Stimulated activated naive CD4-positive, alpha-beta T cell (primary cell): ENCODE results near the gene GTF2IRD1.
"Not testable (repeated sequence)": the region's sequence is repeated elsewhere in the genome, so short reads cannot be mapped to it uniquely, and the experiment has no call there.

ENCODE experiments used
- DNase-seq, 6 experiments: peaks; one replicate each; lab custom pipeline; 2025; lab: John Stamatoyannopoulos, UW

Gene GTF2IRD1

DNA sequence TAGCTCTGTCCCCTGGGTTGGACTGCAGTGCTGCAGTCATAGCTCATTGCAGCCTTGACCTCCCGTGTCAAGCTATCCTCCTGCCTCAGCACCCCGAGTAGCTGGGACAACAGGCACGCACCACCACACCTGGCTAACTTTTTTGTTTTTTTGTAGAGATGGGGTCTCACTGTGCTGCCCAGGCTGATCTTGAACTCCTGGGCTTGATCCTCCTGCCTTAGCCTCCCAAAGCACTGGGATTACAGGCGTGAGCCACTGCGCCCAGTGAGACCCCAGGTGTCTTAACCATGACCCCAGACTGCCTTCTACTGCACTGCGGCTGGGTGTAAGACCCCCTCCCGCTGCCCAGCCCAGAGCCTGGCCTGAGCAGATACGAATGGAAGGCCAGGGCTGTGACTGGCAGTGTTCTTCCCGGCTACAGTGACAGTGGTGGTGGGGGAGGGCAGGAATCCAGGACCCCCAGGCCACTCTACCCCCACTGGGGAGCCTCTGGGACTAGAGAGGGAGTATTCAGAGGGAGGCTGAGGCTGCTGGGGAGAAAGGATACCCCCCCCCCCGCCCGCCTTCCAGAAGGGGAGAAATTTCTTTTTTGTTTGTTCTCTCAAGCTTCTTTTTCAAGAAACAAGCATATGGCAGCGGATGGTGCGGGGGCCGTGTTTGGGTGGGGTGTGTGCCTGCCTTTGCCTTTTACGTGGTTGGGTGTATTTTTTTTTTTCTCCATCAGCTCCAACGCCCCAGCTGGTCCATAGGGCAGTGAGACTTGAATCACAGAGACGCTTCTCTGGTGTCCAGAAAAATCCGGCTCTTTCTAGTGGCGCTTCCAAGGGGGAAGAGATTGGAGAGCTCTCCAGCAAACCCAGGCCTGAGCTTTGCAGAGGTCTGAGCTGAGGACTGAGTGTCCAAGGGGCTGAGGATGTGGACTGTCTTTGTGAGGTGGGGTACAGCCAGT lies 36.6 kb downstream of the GTF2IRD1 start:
- DNase-seq = no peak

DNA sequence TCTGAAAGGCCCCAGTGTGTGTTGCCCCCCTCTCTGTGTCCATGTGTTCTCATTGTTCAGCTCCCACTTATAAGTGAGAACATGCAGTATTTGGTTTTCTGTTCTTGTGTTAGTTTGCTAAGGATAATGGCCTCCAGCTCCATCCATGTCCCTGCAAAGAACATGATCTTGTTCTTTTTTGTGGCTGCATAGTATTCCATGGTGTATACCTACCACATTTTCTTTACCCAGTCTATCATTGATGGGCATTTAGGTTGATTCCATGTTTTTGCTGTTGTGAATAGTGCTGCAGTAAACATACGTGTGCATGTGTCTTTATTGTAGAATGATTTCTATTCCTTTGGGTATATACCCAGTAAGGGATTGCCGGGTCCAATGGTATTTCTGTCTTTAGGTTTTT lies 37.8 kb downstream of the GTF2IRD1 start:
- not testable (repeated sequence) for DNase-seq

DNA sequence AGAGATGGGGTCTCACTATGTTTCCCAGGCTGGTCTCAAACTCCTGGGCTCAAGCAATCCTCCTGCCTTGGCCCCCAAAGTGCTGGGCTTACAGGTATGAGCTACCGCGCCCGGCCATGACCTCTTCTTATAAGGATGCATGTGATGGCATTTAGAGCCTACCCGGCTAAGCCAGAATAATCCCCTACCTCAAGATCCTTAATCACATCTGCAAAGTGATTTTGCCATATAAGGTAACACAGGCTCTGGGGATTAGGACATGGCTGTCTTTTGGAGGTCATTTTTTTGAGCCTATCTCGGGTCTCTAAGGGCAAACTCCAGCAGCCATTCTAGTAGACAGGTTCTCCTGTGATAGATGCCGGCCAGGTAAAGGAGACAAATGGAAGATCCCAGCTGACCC lies 39.6 kb downstream of the GTF2IRD1 start:
- DNase-seq = no peak

DNA sequence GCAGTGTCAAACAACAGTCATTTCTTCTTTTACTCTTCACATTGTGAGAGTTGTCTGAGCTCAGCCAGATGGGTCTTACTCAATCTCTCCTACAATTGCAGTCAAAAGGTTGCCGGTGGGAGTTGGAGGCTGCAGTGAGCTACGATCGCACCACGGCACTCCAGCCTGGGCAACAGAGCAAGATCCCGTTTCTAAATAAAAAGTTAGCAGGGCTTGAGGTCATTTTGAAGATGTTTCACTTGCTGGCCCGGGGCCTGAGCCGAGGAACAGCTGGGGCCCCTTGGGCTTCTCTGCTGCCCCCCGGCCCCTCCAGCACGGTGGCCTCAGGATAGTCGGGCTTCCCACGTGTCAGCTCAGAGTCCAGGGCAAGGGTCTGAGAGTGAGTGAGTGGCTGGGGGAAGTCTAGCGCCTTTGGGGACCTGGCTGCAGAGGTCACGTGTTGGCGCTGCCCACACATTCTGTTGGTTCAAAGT lies 40.4 kb downstream of the GTF2IRD1 start:
- no peak for DNase-seq

DNA sequence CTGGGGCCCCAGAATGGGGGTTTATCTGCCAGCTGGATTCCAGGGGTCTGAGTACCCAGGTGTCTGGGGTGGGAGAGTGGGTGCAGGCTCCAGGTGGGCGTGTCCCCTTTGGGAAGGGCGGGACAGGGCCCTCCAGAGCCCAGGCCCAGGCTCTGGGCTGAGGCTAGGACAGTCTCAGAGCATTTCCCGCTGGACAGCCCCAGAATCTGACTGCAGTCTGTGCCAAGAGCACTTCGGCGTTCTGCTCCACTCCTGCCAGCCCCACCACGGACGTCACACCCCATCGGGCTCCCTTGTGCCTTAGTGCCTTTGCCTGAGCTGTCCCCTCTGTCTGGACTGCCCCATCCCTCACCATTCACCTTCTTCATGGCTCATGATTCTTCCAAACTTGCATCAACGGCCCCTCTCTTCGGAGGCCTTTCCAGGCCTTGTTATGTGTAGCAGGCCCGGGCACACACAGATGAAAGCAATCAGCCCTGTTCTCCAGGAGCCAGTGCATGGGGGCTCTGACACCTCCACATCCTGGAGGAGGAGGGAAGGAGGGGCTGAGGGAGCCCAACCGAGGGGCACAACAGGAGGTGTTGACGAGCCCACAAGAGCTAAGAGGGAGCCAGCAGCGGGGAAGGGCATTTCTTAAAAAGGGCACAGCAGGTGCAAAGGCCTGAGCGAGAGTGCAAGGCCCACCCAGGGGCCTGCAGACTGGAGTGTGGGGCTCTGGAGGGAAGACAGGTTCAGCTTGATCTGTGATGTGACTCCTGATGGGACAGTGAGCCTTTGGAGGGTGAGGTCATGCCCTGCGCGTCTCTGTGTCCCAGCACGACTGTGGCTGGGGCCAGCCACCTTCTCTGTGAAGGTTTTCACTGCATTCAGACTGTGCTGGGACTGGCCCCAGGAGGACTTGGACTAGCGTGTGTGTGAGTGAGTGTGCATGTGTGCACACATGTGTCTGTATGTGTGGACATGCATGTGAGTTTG lies 41.7 kb downstream of the GTF2IRD1 start:
- DNase-seq = no peak

DNA sequence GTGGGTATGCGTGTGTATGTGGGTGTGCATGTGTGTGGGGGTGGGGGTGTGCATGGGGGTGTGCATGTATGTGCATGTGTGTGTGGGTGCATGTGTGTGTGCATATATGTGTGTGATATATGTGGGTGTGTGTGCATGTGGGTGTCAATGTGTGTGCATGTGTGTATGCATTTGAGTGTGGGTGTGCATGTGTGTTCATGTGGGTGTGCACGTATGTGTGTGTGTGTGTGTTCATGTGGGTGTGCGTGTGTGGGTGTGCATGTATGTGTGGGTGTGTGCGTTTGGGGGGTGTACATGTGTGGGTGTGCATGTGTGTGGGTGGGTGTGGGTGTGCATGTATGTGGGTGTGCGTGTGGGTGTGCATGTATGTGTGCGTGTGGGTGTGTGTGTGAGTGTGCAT lies 42.6 kb downstream of the GTF2IRD1 start:
- DNase-seq = no peak

DNA sequence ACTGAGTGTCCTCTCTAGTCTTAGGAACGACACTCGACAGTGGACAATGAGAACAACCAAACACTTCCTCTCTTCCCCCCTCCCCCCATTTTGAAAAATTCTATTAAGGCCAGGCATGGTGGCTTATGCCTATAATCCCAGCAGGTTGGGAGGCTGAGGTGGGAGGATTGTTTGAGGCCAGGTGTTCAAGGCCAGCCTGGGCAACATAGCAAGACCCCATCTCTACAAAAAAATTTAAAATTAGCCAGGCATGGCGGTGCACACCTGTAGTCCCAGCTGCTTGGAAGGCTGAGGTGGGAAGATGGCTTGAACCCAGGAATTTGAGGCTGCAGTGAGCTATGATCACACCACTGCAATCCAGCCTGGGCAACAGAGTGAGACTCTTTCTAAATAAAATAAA lies 43.1 kb downstream of the GTF2IRD1 start:
- not testable (repeated sequence) for DNase-seq

DNA sequence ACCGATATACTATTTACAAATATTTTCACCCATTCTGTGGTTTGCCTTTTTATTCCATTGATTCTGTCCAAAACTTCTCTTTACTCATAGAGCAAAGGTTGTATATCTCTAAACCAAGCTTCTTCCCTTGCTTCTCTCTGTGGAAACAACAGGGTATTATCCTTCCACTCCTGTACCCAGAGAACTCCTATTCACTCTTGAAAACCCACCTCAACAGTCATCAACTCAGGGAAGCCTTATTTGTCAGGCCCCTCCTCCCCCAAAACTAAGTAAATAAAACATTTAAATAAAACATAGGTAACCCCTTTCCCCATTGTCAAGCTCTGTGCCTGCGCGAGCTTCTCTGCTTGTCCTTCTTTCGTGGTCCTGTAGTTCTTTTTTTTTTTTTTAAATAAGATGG lies 44.6 kb downstream of the GTF2IRD1 start:
- DNase-seq = no peak

DNA sequence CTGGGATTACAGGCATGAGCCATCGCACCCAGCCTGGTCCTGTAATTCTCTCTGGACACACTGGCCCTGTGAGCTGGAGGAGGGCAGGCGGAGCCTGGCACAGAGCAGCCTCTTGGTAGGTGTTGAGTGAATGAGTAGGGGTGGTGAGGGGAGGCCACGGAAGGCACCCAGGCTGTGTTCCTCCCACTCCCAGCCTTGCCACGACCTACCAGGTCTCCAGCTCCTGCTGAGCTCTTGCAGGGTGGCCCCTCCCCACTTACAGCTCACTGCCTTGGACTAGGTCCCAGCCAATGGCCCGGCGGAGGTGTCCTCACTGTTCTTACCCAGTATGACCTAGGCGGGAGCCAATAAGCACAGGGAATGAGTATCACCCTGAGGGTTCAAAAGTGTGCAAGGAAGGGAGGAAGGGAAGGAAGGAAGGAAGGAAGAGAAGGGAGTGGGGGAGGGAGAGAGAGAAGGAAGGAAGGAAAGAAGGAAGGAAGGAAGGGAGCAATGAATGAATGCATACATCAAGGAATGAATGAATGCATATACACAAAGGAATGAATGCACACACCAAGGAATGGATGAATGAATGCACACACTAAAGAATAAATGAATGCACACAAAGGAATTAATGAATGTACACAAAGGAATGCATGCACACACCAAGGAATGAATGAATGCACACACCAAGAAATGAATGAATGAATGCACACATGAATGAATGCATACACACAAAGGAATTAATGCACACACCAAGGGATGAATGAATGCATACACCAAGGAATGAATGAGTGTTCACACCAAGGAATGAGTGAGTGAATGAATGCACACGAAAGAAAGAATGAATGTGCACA lies 45.5 kb downstream of the GTF2IRD1 start:
- no peak for DNase-seq

DNA sequence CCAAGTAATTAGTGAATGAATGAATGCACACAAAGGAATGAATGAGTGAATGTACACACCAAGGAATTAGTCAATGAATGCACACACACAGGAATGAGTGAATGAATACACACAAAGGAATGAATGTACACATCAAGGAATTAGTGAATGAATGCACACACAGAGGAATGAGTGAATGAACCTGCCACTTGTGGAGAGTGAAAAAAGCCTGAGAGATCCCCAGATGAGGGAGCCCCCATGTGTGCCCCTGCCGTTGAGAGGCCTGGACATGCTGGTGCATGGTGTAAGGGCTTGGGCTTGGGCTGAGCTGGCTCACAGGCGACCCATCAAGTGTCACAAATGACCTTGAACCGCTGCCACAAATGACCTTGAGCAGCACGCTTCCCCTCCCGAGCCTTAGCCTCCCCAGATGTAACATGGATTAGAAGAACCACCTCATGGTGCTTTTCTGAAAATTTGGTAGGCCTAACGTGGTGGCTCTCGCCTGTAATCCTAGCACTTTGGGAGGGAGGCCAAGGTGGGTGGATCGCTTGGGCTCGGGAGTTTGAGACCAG lies 46.2 kb downstream of the GTF2IRD1 start:
- no peak for DNase-seq

DNA sequence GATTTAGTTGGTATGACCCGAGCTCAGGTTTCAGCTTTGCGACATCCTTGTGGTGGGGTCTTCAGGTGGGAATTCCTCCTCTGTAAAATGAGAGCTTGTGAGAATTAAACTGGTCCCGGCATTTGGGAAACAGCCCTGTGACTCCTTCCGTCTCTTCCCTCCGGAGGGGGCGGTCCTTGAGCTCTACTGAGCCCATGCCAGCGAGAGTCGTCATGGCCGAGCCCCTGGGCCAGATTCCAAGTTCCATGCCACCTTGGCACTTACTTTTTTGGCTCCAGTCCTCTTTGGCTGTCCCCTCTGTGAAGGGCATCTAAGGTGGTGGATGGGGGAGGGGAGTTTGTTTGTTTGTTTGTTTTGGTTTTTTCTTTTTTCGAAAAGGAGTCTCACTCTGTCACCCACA lies 47.6 kb downstream of the GTF2IRD1 start:
- no peak for DNase-seq

DNA sequence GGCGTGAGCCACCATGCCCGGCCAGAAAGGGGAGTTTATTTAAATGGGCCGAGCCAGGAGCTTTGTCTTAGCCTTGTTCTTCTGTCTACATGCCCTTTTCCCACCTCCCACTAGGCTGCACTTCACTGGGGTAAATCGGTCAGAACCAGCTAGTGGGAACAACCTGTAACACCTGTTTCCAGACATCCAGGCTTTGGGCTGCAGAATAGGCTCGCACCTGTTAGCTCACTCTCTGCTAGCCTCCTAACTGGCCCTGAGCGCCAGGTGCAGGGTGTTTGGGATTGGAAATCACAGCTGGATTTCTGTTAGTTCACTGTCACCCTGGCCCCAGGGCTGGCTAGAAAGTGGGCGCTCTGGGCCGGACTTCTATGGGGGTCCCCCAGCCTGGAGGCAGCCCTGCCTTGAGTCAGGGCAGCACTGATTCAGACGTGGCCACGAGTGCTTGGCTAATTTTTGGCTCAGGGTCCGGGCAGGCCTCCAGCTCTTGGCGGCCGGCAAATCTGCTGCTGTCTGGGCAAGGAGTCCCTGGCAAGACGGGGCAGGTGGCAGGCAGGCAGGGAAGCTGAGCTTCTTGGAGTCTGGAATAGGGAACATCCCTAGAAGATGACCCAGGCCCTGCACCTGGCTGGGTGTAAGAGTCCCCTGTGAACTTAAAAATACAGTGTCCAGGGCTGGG lies 48.6 kb downstream of the GTF2IRD1 start:
- no peak for DNase-seq

DNA sequence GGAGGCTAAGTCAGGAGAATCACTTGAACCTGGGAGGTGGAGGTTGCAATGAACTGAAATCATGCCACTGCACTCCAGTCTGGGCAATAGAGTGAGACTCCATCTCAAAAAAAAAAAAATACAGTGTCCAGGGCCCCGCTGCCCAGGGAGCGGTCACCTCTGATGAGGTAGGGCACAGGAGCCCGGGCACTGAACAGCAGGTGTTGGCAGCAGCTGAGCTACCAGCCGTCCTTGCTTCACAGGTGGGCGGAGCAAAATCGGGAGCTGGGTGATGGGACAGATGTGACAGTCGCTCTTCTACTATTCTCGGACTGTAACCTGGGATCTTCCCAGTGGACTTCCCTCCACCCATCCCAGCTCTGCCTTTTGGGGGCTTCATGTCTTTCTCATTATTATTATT lies 49.4 kb downstream of the GTF2IRD1 start:
- DNase-seq = no peak

DNA sequence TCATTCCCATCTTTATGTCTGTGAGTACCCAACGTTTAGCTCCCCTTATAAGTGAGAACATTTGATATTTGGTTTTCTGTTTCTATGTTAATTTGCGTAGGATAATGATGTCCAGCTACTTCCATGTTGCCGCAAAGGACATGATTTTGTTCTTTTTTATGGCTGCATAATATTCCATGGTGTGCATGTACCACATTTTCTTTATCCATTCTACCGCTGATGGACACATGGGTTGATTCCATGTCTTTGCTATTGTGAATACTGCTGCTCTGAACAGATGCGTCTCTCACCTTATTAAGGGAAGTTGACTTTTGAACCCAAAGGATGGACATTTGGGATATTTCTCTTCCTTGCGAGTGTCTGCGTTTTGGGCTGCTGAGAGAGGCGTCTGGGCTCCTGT lies 50.2 kb downstream of the GTF2IRD1 start:
- no peak for DNase-seq

DNA sequence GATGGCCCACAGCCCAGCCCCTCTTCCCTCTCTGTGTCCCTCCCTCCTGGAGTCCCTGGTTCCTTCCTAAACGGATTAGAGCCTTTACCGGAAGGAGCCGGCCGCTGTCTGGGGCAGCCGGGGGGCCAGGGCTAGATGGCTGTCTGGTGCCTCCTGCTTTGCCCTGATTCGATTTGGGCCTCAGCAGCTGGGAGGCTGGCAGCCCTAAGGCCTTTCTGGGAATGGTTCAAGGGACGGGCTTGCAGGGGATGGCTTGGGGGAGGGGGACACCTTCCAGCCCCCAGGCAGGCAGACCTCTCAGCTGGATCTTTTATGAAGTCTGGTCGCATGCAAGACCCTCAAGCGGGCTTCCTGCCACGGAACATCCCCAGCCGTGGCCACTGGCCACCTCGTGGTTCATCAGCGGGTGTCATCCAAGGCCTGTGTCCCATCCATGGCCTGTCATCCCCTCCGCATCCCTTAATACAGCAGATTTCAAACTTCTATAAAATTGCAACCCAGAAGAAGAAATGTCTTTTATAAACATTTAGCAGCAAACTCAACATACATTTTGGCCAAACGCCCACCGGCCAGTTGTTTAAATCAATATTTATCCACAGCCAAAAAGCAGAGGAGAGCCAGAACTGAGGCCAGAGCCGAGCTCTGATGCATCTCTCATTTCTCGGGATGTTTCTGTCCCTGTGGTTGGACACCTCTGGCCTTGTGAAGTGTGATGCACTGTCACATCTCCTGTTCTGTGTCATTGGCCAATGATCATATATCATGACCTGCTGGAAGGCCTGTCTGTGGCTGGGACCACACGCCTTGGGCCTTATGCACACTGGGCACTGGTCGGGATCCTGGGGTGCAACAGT lies 52.0 kb downstream of the GTF2IRD1 start:
- no peak for DNase-seq

DNA sequence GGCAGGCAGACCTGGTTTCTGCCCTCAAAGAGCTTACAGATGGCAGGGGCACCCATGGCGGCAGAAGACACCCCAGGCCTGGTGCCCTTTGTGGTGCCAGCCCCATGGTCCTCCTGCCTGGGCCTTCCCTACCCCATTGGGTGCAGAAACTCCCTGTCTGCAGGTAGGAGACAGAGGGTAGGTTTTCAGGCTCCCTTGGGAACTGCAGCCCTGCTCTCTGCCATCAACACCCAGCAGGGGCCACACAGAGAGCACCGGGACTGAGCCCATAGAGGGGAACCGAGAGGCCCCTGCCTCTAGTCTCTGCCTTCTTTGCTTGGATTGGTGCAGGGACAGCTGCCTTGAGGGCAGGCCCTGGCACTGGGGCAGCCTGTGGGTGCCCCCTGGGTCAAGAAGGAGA lies 52.6 kb downstream of the GTF2IRD1 start:
- DNase-seq = no peak

DNA sequence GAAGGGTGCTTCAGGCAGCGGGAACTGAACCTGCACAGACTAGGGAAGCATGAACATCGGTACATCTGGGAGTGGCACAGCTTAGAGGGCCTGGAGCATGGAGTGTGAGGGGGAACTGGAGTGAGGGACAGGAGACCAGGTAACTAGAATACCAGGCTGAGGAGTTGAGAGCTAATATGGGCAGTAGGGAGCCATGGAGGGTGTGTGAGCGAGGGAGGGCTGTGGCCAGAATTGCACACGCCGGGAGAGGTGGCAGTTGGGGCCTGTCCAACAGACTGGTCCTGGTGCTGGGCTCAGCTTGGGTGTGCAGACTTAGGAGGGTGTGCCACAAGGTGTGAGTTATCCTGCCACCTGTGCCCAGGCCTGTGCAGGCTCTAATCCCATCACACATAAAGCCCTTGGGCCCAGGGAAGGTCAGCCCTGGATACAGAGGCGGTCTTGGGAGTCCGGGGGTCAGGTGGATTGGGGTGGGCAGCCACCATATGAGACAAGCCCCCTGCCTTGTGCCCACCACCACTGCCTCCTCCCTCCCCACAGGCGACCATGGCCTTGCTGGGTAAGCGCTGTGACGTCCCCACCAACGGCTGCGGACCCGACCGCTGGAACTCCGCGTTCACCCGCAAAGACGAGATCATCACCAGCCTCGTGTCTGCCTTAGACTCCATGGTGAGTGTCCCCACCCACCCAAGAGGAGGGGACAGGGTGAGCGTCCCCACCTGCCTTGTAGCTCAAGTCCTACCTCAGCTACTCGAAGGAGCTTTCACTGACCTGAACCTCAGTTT lies 54.0 kb downstream of the GTF2IRD1 start:
- DNase-seq = no peak

DNA sequence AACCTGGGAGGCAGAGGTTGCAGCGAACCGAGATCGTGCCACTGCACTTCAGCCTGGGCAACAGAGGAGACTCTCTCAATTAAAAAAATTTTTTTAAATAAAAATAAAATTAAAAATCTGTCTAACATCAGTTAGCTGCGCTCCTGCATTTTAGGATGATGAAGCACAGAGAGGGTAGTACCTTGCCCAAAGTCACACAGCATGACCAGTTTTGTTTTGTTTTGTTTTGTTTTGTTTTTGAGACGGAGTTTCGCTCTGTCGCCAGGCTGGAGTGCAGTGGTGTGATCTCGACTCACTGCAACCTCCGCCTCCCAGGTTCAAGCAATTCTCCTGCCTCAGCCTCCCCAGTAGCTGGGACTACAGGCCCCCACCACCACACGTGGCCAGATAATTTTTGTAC lies 55.7 kb downstream of the GTF2IRD1 start:
- not testable (repeated sequence) for DNase-seq

DNA sequence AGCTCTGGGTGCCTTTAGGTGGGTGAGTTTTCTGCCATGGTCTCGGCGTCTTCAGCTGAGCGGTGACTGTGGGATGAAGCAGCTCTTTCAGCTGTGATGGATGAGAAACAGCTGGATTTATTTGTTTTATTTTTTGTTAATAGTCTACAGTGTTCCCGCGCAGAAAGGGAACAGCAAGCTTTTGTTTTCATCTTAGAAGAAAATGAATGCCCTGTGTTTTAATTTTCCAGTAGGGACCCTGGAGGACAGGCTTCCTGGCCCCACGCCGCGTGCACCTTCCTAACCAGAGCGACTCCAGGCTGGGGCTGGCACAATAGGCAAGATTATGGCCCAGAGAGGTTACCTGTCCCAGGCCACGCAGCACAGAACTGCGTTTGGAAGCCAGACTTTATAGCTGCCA lies 57.6 kb downstream of the GTF2IRD1 start:
- DNase-seq = no peak
